K562 (cell line): Measurements from ENCODE around the gene ASMTL. TPM values are rescaled to one million over a fixed set of nuclear protein-coding genes. Genes with fewer than 3 reads are reported as not detected.

ENCODE experiments used
- CREBBP ChIP-seq: IDR thresholded peaks from one replicate; pipeline ENCODE4 v1.6.1; 2012; ENCODE audit warnings: low read depth, mild to moderate bottlenecking, control low read depth, inconsistent platforms, low read length
- ELF1 ChIP-seq: fragments of 200-800 bp; sonication (Bioruptor generic); IDR thresholded peaks from 2 replicates; pipeline ENCODE4 v1.6.1; 2016; ENCODE audit warnings: missing genetic modification characterization, missing compliant biosample characterization
- FOXK1 ChIP-seq: sonication (generic); formaldehyde crosslinking; IDR thresholded peaks from 2 replicates; pipeline ENCODE4 v1.8.0; 2022; ENCODE audit warnings: missing genetic modification reagents, mild to moderate bottlenecking, borderline replicate concordance
- GATA2 ChIP-seq: sonication (generic); formaldehyde crosslinking; IDR thresholded peaks from 2 replicates; pipeline ENCODE4 v1.4.0; 2020; ENCODE audit warnings: mild to moderate bottlenecking, missing genetic modification reagents
- HBP1 ChIP-seq: fragments of 450-650 bp; formaldehyde crosslinking; IDR thresholded peaks from 2 replicates; pipeline ENCODE4 v1.4.0; 2022; ENCODE audit warnings: missing genetic modification characterization
- HNRNPLL ChIP-seq: fragments of 200-400 bp; formaldehyde crosslinking; IDR thresholded peaks from 2 replicates; pipeline ENCODE4 v1.6.1; 2017; ENCODE audit warnings: low read length, low read depth, mild to moderate bottlenecking; ENCODE audit not compliant: poor library complexity, severe bottlenecking
- PCBP1 ChIP-seq: fragments of 200-400 bp; formaldehyde crosslinking; IDR thresholded peaks from 2 replicates; pipeline ENCODE4 v1.6.1; 2018; ENCODE audit warnings: mild to moderate bottlenecking, low read depth, low read length; ENCODE audit not compliant: poor library complexity, severe bottlenecking
- REST ChIP-seq, 2 experiments: fragments of 450-650 bp; formaldehyde crosslinking in 1 of 2; IDR thresholded peaks; 2 replicates each; pipeline versions ENCODE4 v1.4.0 to v1.6.1; 2014 to 2020; ENCODE audit warnings: mild to moderate bottlenecking in 2 of 2, borderline replicate concordance in 1 of 2, low read depth in 1 of 2
- U2AF1 ChIP-seq: fragments of 200-400 bp; formaldehyde crosslinking; optimal IDR thresholded peaks from 2 replicates; pipeline ENCODE3; 2017; ENCODE audit warnings: mild to moderate bottlenecking, low read depth, low read length, moderate library complexity
- ZBTB26 ChIP-seq: fragments of 450-650 bp; formaldehyde crosslinking; IDR thresholded peaks from 2 replicates; pipeline ENCODE4 v1.4.0; 2022; ENCODE audit warnings: missing genetic modification characterization
- ZC3H8 ChIP-seq: fragments of 450-650 bp; IDR thresholded peaks from 2 replicates; pipeline ENCODE4 v1.6.1; 2017
- ZNF511 ChIP-seq: sonication (generic); formaldehyde crosslinking; IDR thresholded peaks from 2 replicates; pipeline ENCODE4 v1.8.0; 2022; ENCODE audit warnings: mild to moderate bottlenecking, missing genetic modification reagents
- ZNF780A ChIP-seq: fragments of 250-450 bp; sonication (Bioruptor Pico); IDR thresholded peaks from 2 replicates; pipeline ENCODE4 v1.5.0; 2021; ENCODE audit warnings: mild to moderate bottlenecking
- polyA plus RNA-seq, 8 experiments: library from polyadenylated mRNA; depleted of rRNA in 4 of 8; stranded (reverse) in 5 of 8; unstranded in 3 of 8; fragments of >200 nt; fragmentation: Nextera tagmentation in 2 of 8; fragmentation: Illumina TruSeq in 1 of 8; extraction: Ambion mirVana in 2 of 8; extraction: Trizol in 1 of 8; gene quantifications; 2 replicates each; pipeline versions ENCODE4 v1.2.1 to v1.2.3, GENCODE V29; 2011 to 2014; ENCODE audit warnings: inconsistent platforms in 1 of 8, missing spikeins in 1 of 8
- total RNA-seq, 7 experiments: library from RNA; depleted of rRNA in 6 of 7; stranded (reverse); fragments of >200 nt in 6 of 7; fragmentation: Illumina TruSeq in 2 of 7; extraction: Trizol in 2 of 7; gene quantifications; 2 replicates each; pipeline versions ENCODE4 v1.2.1 to v1.2.3, GENCODE V29; 2011 to 2021; ENCODE audit warnings: low replicate concordance in 1 of 7

The ASMTL gene
- total and polyA plus RNA-seq, 9 of the 15 experiments (the other 6 are each of a cell fraction or from before 2014, with no cell fraction given): 0.56 to 20.6 (median 7.6) TPM

DNA sequence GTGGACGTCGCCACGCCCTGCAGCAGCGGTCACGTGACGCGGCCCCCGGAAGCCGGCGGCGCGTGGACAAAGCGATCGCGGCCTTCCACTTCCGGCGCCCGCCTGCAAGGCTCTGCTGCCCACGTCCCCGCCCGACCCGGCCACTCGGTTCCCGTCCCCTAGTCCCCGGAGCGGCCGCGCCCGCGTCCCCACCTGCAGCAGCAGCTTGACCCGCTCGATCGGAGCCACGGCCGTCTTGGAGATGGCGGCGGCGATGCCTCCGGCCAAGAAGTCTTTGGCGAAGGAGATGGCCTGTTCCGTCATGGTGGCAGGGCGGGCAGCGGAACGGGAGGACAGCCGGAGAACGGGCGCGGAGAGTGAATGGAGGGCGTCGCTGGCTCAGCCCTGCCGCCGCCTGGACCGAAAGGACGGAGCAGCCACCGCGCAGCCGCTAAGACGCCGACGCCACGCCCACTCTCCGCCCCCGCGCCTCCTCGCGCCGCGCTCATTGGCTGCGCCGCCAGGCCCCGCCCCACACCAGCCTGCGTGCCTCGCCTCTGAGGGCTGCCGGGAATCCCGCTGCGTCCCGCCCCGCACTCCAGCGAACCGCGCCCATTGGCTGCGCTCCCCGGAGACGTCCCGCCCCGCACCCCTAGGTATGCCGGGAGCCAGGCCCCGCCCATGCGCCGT, 60.9 kb downstream of the ASMTL start, which contains the start of gene SLC25A6 (continued):
- TF ChIP-seq HBP1 (peak; percentile 95), U2AF1 (peak; percentile 73), ZNF511 (CRISPR knock-in tag) (peak; percentile 77; the same call in 1 of the 2 replicates), GATA2 (CRISPR knock-in tag) (no peak), REST (IDR thresholded peaks at IDR 0.05; ENCODE audit: borderline replicate concordance) (peak; percentile 79), REST (CRISPR knock-in tag; IDR thresholded peaks at IDR 0.05; ENCODE audit: low read depth) (peak; percentile 79), ZC3H8 (no peak), ZNF780A (CRISPR knock-in tag) (no peak), FOXK1 (no peak), HNRNPLL (no peak), ELF1 (tag) (peak; percentile 63), CREBBP (no peak), ZBTB26 (peak; percentile 21; the same call in 1 of the 2 replicates), PCBP1 (peak; percentile 75)
